ENCODE results near the gene ADGRL3.

ADGRL3 gene

GRCh38 chr4:61277785-61278760 is 77.9 kb downstream of the ADGRL3 start:
- DNase-seq (ENCODE audit: low read depth) = no peak

GRCh38 chr4:61292322-61292721 is 92.2 kb downstream of the ADGRL3 start:
- DNase-seq (ENCODE audit: low read depth) = no peak

- no peak for DNase-seq (ENCODE audit: low read depth)
Measured at GRCh38 chr4:61293707-61294400, 93.7 kb downstream of the ADGRL3 start.

GRCh38 chr4:61294936-61295335 is 94.8 kb downstream of the ADGRL3 start:
- no peak for DNase-seq (ENCODE audit: low read depth)

GRCh38 chr4:61296144-61296543 is 96.0 kb downstream of the ADGRL3 start:
- DNase-seq (ENCODE audit: low read depth) = no peak

- DNase-seq (ENCODE audit: low read depth) = no peak
Measured at GRCh38 chr4:61298178-61298740, 98.1 kb downstream of the ADGRL3 start.

- DNase-seq (ENCODE audit: low read depth) = no peak
Measured at GRCh38 chr4:61299316-61299715, 99.2 kb downstream of the ADGRL3 start.

- DNase-seq (ENCODE audit: low read depth) = no peak
Measured at GRCh38 chr4:61300266-61300844, 100.2 kb downstream of the ADGRL3 start.

- no peak for DNase-seq (ENCODE audit: low read depth)
Measured at GRCh38 chr4:61301271-61301670, 101.1 kb downstream of the ADGRL3 start.

GRCh38 chr4:61308033-61308432 is 107.9 kb downstream of the ADGRL3 start:
- DNase-seq (ENCODE audit: low read depth) = no peak

- no peak for DNase-seq (ENCODE audit: low read depth)
Measured at GRCh38 chr4:61309616-61310015, 109.5 kb downstream of the ADGRL3 start.

GRCh38 chr4:61312526-61312925 is 112.4 kb downstream of the ADGRL3 start:
- peak; percentile 32 for DNase-seq (ENCODE audit: low read depth)

GRCh38 chr4:61318431-61318830 is 118.3 kb downstream of the ADGRL3 start:
- no peak for DNase-seq (ENCODE audit: low read depth)

GRCh38 chr4:61319156-61319555 is 119.0 kb downstream of the ADGRL3 start:
- DNase-seq (ENCODE audit: low read depth) = no peak

GRCh38 chr4:61320154-61320553 is 120.0 kb downstream of the ADGRL3 start:
- peak; percentile 2 for DNase-seq (ENCODE audit: low read depth)

- DNase-seq (ENCODE audit: low read depth) = no peak
Measured at GRCh38 chr4:61320631-61321030, 120.5 kb downstream of the ADGRL3 start.

- no peak for DNase-seq (ENCODE audit: low read depth)
Measured at GRCh38 chr4:61332693-61333092, 132.6 kb downstream of the ADGRL3 start.

GRCh38 chr4:61333490-61333889 is 133.4 kb downstream of the ADGRL3 start:
- DNase-seq (ENCODE audit: low read depth) = no peak

GRCh38 chr4:61335241-61335763 is 135.2 kb downstream of the ADGRL3 start:
- DNase-seq (ENCODE audit: low read depth) = no peak

GRCh38 chr4:61336488-61336887 is 136.4 kb downstream of the ADGRL3 start:
- no peak for DNase-seq (ENCODE audit: low read depth)

- no peak for DNase-seq (ENCODE audit: low read depth)
Measured at GRCh38 chr4:61336916-61337315, 136.8 kb downstream of the ADGRL3 start.

- no peak for DNase-seq (ENCODE audit: low read depth)
Measured at GRCh38 chr4:61342061-61342460, 141.9 kb downstream of the ADGRL3 start.

Data from ELR (cell line).